GM12872 (cell line): ENCODE measurements around the gene TRDN.

ENCODE experiments used
- TF ChIP-seq, protein P1 (sequence below): IDR thresholded peaks from 3 replicates; pipeline ENCODE4 v1.5.1; 2011; ENCODE audit warnings: low read depth, mild to moderate bottlenecking, low read length, moderate library complexity; ENCODE audit not compliant: insufficient read depth

Gene TRDN

DNA sequence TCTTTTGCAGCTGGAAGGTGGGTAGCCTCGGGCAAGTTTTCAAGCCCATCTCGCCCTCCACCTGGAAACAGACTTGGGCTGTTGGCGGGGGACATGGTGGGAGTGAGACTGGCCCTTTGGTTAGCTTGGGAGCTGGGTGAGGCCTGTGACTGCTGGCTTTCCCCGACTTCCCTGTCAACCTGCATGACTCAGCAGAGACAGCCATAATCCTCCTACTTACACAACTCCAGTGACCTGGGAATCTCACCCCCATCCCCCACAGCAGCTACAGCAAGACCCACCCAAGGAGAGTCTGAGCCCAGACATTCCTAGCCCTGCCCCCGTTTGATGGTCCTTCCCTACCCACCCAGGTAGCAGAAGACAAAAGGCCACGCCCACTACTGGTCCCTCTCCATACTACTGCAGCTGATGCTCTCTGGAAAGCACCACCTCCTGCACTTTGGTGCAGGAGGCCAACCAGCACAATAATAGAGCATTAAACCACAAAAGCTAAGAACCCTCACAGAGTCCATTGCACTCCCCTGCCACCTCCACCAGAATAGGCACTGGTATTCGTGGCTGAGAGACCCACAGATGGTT lies 188.4 kb downstream of the TRDN start:
- TF ChIP-seq, protein P1, sequence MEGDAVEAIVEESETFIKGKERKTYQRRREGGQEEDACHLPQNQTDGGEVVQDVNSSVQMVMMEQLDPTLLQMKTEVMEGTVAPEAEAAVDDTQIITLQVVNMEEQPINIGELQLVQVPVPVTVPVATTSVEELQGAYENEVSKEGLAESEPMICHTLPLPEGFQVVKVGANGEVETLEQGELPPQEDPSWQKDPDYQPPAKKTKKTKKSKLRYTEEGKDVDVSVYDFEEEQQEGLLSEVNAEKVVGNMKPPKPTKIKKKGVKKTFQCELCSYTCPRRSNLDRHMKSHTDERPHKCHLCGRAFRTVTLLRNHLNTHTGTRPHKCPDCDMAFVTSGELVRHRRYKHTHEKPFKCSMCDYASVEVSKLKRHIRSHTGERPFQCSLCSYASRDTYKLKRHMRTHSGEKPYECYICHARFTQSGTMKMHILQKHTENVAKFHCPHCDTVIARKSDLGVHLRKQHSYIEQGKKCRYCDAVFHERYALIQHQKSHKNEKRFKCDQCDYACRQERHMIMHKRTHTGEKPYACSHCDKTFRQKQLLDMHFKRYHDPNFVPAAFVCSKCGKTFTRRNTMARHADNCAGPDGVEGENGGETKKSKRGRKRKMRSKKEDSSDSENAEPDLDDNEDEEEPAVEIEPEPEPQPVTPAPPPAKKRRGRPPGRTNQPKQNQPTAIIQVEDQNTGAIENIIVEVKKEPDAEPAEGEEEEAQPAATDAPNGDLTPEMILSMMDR, result no peak

DNA sequence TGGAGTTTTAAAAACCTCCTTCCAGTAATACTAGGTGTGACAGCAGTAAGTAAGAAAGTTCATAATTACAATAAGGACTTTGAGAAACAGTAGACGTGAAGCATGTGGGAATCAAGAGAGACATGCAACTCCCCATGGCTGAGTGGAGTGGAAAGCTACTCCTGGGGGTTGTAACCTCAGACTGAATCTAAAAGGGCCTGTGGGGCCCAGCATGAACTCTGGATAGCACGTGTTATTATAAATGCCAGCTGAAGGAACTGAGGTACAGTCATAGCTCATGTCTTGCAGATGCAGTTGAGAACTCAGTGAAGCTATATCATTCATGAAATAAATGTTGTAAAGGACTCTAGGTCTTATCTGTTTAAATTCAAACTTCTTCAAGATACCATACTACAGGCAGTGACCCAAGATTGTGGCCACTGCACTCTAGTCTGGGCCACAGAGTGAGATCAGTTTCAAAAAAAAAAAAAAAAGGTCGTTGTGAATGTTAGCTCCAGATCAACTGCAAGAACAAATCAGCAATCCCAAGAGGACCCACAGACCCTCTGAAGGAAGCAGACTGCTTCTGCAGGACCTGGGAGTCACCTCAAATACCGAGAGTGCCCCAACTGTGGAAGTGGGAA lies 189.3 kb downstream of the TRDN start:
- TF ChIP-seq, protein P1, result no peak

DNA sequence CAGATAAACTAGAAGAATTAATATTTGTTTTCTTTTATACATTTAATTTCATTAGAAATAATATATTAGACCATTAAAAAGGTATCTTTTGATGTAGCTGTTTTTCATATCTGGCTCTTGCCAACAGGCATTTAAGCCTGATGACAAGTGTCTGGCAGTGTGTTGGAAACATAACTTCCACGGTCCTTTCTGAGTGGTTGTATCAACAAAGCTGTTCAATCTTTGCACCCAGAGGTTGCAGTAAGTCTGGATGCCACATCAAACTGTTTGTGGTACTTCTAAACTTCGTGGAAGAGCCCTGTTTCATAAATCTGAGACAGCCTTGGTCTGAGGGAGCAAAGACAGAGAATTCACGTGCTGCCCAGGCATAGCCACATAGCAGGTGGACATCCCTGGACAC lies 197.4 kb downstream of the TRDN start:
- TF ChIP-seq, protein P1, result no peak

DNA sequence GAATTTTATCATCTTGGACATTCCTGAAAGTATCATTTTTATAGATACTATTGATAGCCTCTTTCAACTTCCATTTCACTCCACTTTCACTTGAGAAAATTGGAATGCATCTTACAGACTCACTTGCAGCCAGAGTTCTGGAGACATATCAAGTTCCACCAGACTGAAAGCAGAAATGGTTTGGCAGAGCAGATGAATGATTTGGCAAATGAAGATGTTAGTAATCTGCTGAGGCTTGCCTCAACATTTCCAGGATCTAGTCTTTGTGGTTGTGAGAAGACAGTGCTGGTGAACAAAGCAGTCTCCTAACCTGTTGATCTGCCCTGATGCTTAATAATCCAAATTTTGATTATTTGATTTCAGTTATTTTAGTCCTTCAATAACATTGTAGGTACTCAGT lies 202.6 kb downstream of the TRDN start:
- TF ChIP-seq, protein P1, result no peak

DNA sequence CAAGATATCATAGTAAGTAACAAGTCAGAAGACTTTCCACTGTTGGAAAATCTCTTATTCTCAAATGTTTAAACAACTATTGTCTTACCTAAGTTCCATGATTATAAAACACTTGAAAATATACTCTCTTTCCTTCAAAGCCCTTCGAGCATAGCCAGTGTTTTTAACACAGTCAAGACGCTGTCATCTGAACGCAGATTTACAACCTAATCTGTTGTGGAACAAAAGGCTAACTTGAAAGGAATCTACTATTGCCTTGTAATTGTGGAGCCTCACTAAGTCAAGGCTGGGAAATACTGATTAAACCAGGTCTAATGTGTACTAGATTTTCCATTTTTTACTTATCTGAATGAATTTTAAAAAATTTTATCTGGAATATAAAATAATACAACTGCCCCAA lies 205.8 kb downstream of the TRDN start:
- TF ChIP-seq, protein P1, result no peak

DNA sequence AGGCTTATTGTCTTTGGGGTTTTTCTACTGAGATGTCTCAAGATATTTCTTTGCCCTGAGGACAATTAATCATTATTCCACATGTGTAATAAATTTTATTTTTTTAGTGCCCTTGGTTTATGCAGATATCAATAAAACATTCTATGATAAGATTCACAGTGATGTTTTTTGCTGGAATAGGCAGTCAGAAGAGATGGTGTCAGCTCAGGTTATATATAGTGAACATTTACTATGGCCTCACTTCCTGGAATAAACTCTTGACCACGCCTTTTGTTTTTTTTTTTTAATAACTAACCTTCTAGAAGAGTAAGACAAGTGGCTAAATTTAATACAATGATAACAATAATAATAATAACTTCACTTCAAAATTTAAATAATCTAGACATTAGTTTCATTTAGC lies 209.7 kb downstream of the TRDN start:
- TF ChIP-seq, protein P1, result no peak

DNA sequence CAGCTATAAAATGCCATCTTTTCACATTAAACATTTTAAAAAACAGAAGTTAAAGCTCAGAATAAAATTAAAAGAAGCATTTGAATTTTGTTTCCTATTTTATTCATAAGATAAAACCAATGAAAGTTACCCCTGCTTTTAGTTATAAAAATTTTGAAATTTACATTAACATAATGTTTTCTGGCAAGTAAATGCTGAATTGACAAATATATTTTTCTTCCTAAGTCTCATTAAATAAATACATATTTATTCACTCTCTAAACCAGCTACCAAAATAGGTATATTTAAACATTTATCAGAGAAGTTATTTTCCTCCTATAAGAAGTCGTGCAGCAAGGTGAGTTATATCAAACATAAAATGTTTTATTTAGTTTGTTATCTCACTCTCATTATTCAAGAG lies 213.6 kb downstream of the TRDN start:
- TF ChIP-seq, protein P1, result no peak
